GM03348 (cell line): ENCODE results near the gene ACVR1C.
"Not testable (repeated sequence)": the region's sequence is repeated elsewhere in the genome, so short reads cannot be mapped to it uniquely, and the experiment has no call there.

Experiments used
- DNase-seq: peaks from one replicate; pipeline ENCODE4 v3.0.0; 2012; ENCODE audit warnings: low spot score

ACVR1C gene

DNA sequence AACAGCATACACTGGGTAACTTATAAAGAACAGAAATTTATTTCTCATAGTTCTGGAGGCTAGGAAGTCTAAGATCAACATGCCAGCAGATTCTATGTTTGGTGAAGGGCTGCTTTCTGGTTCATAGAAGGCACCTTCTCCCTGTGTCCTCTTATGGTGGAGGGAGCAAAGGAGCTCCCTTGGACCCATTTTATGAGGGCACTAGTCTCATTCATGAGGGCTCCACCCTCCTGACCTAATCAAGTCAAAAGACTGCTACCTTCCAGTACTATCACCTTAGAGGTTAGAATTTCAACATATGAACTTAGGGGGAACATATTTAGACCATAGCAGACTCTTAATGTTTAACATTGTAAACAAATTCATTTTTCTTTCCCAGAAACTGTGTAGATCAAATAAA lies 54.5 kb downstream of the ACVR1C start:
- DNase-seq = no peak

DNA sequence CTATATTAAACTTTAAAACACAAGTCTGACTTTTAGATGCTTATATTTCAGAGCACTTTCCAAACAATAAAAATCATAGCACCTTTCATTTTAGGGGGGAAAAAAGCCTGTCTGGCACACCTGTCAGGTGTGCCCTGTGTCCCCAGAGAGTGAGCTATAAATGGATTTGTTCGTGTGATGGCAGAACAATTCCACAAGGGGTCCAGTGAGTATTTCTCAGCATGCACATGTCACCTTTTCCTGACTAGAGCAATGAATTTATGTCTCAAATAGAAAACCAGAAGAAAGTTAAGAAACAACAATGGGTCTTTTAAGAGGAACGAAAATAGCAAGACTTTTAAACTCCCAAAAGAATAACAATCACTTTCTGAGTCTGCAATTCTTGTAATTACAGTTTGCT lies 55.9 kb downstream of the ACVR1C start:
- no peak for DNase-seq

DNA sequence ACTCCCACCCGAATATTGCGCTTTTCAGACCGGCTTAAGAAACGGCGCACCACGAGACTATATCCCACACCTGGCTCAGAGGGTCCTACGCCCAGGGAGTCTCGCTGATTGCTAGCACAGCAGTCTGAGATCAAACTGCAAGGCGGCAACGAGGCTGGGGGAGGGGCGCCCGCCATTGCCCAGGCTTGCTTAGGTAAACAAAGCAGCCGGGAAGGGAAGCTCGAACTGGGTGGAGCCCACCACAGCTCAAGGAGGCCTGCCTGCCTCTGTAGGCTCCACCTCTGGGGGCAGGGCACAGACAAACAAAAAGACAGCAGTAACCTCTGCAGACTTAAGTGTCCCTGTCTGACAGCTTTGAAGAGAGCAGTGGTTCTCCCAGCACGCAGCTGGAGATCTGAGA lies 62.0 kb downstream of the ACVR1C start:
- DNase-seq = not testable (repeated sequence)

DNA sequence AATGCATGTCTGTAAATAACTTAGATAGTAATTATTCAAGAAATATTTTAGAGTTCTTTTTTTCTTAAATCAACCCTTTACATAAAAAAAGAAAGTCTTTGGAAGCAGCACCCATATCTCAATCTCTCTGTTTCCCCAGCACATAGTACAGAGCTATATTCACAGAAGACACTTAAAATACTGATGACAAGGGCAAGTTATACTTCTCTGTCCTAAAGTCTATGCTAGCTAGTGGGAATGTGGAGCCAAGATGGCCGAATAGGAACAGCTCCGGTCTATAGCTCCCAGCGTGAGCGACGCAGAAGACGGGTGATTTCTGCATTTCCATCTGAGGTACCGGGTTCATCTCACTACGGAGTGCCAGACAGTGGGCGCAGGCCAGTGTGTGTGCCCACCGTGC lies 62.6 kb downstream of the ACVR1C start:
- DNase-seq = not testable (repeated sequence)

DNA sequence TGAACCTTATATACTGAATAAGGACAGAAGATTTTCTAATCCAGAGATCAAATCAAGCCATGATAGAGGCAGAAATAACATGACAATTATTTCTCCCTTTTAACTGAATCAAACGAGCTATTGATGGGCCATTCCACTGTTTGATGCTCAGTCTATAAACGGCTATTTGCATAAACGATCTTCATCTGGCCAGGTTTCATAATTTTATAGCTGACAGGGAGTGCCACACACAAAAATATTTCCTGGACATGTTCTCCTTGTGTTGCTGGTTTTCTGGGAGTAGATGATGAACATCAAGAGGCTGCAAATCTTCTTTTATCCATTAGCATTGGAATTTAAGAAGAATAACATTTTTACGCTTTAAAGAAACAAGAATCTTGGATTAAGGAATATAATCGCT lies 63.1 kb downstream of the ACVR1C start:
- no peak for DNase-seq

DNA sequence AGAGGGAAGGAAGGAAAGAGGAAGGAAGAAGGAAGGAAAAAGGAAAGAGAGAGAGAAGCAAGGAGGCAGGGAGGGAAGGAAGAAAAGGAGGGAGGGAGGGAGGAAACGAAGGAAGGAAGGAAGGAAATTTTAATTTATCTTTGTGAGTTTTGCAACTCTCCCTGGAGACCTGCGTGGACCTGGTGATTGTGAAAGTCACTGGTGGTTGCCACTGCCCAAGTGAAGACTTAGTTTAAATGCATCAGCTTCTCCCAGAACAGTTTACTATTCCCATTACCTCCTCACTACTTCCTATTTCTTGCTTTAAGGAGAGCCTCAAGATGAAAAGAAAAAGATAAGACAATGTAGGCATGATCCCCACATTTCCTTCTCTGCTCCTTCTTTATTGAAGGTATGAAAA lies 68.8 kb downstream of the ACVR1C start:
- DNase-seq = no peak

DNA sequence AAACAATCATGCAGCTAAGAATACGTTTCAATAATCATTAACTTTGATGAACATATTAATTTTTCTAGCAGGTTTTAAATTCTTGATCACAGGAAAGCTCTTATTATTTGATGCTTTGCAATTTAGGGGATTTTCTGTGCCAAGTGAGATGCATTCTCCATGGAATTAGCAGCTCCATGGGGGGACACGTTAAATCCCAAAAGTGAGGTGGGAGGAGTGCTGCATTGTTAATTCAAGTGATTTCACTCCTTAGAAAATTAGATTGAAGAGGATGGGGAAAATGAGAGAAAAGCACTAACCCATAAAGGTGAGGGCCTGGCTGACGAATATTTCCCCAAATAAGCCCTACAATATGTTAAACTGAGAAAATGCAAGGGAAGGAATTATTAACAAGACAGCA lies 69.2 kb downstream of the ACVR1C start:
- DNase-seq = no peak

DNA sequence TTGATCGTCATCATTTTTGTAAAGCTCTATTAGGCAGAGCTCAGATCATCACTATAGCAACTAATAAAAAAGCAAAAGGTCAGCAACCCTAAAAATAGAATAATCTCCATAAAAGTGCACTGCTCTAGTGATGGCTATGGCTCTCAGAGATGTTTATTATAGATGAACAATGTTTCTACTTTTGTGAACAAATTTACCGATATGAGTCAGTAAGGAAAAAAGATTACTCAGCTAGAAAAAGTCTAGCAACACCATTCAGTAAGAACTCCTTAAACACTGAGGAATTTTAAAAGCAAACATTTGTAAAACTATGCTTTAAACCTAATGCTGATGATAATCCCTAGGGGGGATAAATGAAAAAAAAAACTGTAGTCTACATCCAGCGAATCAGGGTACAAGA lies 69.6 kb downstream of the ACVR1C start:
- DNase-seq = no peak

DNA sequence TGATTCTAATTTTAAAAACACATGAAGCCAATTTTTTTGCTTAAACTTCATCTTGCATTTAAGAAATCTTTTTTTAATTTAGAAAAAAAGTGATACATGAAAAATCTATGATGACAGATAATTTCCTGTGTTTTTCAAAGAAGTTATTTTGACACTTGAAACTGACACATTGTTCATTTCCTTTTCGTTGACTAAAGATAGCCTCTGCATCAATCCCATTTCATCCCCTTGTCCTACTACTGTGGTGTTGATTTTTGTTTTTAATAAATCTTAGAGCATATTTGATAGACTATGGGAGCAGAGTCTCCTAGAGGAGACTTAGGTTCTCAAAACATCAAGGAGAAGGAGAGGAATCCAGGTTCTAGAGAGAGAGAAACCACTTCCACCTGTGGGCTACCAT lies 70.9 kb downstream of the ACVR1C start:
- no peak for DNase-seq

DNA sequence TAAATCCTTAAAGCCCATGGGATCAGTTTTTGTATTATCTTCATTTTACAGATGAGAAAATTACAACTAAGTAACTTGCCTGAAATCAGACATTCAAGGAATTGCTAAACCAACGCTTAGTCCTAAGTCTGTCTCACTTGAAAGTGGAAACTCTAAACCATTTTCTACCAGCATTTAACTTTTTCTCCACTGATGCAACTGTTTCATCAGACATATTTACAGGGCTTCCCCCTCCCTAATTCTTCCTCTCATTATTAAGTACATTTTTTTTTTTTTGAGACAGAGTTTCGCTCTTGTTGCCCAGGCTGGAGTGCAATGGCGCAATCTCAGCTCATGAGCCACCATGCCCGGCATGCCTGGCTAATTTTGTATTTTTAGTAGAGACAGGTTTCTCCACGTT lies 88.6 kb downstream of the ACVR1C start:
- no peak for DNase-seq

DNA sequence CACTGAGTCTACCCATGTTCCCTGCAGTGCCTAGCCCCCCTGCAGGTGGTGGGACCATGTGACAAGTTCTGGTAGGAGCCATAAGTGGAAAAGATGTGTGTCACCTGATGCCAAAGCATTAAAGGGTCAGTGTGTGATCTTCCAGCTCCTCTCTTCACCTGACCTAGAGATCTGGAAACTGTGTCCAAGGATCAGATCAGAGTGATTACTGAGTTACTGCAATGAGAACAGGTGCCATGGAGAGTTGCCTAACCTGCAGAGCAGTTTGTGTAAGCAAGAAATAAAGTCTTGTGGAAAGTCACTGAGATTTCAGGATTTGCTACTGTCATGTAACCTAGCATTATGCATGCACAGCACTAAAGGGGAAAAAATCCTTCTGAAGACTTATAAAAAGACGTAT lies 90.6 kb downstream of the ACVR1C start:
- DNase-seq = no peak

DNA sequence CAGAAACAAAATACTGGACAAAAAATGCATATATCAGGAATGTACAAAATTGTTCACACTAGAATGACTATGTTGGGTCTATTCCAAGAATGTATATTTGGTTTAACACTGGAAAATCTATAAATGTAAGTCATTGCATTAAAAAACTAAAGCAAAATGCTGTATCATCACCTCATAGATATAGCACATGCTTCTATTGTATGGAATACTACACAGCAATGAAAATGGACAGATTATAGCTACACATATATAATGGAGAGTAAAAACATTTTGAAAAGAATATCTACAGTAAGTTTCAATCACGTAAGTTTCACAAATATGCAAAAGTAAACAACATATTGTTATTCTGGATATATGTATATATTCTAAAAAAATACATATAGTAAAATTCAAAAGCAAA lies 91.8 kb downstream of the ACVR1C start:
- DNase-seq = no peak

DNA sequence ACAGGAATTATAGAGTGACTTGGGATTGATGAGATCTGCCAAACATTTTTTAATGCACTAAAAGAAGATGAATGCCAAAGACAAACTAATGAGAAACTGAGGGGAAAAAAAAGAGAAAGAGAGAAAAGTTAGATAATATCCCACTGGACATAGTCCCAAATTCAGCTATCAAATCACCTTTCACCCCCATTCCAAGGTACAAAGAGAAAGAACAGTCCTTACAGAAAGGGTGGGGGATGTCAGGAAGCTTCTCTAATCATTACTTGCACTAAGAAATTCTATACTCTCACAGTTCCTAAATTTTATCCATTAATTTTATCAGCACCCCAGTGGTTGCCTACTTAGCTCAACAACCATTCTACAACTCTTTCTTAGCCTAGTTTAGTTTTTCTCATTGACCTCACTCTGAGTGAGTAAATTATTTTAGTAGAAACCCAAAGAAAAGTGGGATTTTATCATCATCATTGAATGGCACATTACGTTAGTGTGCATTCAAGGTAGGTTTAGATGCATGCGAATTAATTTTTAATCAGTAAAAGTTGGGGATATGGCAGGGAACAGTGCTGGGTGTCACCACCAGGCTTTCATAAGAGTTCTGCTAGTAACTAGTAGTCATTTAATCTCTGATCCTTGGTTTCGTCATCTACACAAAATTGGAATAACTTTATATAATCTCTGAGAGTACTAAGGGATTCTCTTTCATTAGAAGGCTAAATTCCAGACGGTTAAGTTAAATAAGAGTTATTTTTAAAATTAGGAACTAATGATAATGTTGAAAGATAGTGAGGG lies 99.5 kb downstream of the ACVR1C start:
- DNase-seq = no peak

DNA sequence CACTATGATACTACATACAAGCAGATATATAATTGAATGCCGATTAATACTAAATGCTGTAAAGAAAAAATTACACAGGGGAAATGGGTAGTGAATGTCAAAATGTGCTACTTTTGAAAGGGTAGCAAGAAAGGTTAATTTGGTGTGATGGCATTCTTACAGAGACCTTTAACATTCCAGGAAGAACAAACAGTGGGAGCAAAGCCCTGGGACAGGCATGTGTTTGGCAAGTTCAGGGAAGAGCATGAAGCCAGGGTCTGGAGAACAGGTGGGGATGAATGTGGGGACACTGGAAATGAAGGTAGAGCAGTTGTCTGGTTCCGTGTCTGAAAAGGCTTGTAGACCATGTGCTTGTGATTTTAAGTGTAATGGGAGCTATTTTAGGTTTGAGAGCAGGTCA lies 102.6 kb downstream of the ACVR1C start:
- DNase-seq = no peak

DNA sequence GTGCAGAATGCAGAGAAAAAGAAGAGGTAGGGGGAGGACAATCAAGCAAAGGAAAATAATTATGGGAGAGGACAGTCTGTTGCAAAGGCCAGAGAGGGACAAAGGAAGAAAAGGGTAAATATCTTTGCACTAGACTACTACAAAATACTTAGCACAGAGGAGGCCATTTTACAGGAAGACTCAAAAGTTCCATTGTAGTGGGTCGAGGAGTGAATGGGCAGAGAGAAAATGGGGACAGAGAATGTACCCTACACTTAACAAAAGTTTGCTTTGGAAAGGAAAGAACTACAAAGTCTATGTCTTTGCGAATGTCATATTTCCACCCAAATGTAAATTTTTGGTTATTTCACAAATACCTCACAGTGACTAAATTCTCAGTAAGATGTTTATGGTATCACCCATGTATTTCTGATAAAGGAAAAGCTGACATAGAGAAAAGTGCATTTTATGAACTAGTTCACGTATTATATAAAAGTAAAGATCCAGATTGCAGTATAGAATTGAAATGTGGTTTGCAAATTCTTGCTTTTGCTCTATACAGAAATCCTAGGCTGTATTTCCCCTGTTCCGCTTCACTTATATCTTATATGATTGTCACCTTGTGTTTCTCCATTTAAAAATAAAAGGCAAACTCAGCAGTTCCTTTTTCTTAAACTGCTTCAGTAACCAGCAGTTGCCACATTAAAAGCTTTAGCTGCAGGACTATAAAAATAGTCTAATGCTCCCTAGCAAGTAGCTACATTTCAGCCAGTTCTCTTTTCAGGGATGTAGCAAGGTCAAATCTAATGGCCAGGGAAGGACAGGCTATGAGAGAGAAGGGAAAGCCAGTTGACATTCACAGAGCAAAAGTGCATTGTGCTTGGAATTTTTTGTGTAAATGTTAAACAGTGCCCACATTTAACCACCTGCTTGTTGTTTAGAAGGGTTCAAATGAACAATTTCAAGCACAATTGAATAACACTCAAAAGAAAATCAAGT lies 105.1 kb downstream of the ACVR1C start:
- no peak for DNase-seq

DNA sequence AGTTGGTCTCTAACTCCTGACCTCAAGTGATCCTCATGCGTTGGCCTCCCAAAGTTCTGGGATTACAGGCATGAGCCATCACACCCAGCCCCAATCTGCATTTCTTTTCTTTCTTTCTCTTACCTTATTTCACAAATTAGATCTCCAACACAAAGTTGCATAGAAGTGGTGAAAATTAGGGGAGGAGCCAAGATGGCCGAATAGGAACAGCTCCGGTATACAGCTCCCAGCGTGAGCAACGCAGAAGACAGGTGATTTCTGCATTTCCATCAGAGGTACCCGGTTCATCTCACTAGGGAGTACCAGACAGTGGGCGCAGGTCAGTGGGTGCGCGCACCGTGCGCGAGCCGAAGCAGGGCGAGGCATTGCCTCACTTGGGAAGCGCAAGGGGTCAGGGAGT lies 113.7 kb downstream of the ACVR1C start:
- DNase-seq = not testable (repeated sequence)

DNA sequence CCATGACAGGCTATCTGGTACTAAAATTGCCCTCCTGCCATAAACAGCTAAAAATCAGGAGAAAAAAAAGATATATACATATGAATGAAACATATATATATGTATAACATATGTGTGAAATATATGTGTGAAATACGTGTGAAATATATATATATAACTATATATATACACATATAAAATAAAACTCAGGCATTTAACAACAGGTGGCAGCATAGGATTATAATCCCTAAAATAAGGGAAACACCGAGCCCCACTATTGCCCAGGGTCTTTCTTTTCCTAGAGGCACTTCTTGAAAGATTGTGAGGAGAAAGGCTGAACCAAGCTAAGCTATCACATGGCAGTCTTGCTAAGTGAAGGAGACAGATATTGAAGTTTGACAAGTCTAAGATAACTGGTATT lies 118.9 kb downstream of the ACVR1C start:
- DNase-seq = no peak

DNA sequence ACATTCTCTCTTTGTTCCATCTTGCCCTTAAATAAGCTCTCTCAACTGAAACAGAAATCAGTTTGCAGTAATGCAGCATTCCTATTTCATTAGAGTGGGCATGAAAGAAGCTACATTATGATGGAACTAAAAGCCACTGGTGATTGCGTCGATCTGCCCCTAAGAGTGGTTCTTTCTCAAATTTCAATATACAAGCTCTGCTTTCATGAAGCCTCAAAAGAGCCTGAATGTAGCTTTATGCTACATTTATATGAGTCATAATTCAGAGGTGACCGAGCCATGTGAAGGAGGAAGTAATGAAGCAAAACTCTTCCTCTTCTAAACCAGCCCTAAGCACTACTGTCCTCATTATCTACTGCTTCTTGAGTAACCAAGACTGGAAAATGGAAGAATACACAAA lies 120.0 kb downstream of the ACVR1C start:
- no peak for DNase-seq

DNA sequence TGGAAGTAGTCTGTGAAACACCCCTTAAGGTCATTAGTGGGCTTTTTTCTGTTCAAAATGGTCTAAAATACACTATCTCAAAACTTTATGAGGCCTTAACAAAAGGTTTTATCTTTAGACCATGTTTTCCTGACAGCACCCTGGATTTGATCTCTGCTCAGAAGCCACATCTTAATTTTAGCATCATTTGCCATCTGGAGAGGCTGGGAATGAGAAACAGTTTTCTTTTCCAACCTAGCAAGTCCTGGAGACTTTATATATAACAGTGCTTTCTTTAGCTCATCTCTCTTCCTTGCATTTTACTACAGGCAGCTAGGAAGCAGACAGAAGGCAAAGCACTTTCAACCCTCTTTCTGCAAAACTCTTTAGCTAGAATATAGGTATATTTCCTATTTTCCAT lies 122.1 kb downstream of the ACVR1C start:
- DNase-seq = no peak

DNA sequence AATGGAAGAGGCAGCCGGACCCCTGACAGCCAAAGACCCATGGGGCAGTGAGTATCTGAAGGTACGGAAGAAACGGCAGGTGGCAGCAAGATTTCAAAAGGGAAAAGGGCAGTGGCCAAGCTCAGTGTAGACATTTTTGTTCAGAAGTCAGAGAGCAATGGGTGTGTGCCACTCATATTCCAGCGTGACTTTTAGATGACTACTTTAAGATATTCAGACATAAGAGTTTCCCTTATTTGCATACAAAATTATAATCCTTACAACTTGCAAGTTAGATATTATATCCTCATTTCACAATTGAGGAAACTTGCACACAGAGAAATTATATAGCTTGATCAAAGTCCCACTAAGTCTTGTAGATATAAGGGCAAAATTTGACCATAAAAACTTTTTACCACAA lies 124.0 kb downstream of the ACVR1C start:
- no peak for DNase-seq

DNA sequence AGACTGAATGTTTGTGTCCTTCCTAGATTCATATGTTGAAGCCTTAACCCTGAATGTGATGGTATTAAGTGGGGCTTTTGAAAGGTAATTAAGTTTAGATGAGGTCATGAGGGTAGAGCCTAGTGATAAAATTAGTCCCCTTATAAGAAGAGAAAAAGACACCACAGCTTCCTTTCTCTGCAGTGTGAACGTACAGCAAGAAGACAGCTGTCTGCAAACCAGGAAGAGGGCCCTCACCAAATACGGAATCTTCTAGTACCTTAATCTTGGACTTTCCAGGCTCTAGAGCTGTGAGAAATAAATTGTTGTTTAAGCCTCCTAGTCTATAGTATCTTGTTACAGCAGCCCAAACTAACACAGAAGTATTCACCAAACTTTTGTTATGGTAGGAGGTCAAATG lies 127.6 kb downstream of the ACVR1C start:
- DNase-seq = no peak

DNA sequence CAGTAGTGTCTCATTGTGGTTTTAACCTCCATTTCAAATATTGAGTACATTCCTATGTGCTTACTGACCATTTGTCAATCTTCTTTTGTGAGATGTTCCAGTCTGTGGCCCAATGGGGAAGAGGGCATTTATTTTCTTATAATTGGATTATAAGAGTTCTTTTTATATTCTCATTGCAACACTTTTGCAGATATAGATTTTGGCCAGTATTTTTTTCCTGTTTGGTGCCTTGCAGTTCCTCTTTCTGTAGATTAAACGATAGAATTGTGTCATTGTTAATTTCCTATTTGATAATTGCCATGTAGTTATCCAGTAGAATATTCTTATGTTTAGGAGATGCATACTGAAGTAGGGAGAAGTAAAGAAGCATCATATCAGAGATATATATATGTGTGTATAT lies 128.3 kb downstream of the ACVR1C start:
- no peak for DNase-seq

DNA sequence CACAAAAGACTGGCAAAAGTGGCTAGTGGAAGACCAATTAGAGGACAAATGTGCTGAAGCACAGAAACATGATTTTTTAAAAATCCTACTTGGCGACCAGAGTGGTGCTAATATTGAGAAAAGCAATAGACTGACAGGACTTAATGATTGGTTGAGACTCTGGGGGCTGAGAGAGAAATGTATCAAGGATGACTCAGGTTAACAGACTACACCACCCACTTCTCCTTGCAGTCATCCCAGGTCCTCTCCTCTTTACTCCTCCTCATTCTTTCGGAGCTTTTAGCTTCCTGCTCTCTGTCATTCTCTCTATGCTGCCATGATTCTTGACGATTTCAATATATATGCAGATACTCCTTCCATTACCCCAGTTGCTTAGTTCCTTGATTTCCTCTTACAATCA lies 130.2 kb downstream of the ACVR1C start:
- DNase-seq = no peak
